HG03520 (cell line): Measurements from ENCODE around the gene ZDHHC4.
"Not testable (repeated sequence)": the region's sequence is repeated elsewhere in the genome, so short reads cannot be mapped to it uniquely, and the experiment has no call there.

ENCODE experiments used
- ATAC-seq: cut with Tn5 transposase; IDR thresholded peaks from one replicate; pipeline ENCODE4 v1.9.1; 2021; ENCODE audit warnings: mild to moderate bottlenecking, moderate library complexity; ENCODE audit not compliant: unreplicated experiment

The ZDHHC4 gene

DNA sequence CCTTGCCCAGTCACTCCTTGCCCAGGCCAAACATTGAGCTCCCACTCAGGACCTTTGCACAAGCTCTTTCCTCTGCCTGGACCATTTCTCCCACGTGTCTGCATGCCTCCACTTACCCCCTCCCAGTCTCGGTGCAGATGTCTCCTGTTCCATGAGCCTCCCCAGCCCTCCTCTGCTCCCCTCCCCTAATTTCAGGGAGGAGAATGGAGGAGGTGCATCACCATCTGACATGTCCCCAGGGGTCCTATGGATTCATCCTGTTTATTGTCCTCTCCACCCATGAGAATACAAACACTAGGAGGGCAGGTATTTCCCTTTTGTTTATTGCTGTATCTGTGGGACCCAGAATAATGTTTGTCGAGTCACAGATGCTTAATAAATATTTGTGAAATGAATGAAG is 17.4 kb upstream of the ZDHHC4 start:
- no peak for ATAC-seq

DNA sequence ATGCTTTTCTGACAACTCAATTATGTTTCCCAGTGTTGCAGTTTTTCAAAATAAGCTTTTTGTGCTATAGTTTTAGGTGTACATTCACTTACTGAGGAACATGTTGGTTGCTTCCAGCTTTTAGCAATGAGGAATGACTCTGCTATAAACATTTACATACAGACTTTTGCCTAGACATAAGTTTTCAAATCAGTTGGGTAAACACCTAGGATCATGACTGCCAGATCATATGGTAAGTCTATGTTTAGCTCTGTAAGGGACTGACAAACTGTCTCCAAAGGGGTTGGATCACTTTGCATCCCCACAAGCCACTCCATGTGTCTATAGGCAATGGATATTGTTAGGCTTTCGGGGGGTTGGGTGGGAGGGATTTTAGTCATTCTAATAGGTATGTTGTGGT is 15.1 kb upstream of the ZDHHC4 start:
- no peak for ATAC-seq

DNA sequence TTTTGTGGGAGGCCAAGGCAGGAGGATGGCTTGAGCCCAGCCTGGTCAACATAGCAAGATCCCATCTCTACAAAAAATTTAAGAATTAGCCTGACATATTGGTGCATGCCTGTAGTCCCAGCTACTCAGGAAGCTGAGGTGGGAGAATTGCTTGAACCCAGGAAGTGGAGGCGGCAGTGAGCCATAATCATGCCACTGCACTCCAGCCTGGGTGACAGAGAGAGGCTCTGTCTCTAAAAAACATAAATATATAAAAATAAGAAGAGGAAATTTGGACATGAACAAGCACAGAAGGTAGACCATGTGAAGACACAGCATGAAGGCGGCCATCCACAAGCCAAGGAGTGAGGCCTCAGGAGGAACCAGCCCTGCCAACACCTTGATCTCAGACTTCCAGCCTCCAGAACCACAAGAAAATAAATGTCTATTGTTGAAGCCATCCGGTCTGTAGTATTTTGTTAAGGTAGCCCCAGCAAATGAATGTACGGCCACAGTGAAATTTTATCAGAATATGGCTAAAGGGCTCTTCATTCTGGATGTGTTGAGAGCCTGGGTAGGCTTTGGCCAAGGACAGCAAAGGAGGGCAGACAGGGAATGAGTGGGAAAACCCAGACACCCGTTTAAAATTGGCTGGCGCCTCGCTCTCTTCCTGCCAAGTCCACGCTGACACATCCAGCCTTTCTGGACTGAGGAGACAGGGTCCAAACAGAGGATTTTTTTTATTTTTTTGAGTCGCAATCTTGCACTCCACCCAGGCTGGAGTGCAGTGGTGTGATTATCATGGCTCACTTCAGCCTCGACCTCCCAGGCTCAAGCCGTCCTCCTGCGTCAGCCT is 13.1 kb upstream of the ZDHHC4 start:
- ATAC-seq, result no peak

DNA sequence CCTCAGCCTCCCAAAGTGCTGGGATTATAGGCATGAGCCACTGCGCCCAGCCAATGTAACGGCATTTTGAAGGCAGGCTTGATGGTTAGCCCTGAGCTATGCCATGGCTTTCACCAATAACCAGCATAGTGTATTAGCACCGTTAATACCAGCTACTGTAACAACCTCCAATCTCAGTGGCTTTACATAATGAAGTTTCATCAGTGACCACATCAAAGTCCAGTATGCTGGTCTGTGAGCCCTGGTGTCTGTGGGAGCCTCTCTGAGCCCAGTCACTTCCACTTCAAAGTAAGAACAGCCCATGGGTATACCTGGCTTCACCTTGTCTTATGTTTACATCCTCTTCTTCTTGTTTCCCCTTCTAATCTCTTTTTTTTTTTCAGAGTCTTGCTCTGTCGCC is 11.6 kb upstream of the ZDHHC4 start:
- ATAC-seq, result no peak

DNA sequence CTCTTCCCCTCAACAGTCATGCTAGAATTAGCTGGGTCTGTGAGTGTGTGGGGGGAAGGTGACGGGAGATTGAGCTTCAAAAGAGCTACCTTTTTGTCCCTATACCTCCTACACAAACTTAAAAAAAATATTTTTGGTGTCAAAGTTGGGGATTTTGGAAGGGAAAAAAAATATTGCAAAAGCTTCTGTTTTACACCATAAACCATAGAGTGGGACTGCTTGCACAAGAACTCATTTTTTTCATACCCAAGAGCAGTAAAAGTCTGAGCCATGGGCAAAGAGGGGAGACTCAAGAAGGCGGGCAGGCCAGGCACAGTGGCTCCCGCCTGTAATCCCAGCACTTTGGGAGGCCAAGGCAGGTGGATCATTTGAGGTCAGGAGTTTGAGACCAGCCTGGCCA is 9.4 kb upstream of the ZDHHC4 start:
- ATAC-seq, result no peak

DNA sequence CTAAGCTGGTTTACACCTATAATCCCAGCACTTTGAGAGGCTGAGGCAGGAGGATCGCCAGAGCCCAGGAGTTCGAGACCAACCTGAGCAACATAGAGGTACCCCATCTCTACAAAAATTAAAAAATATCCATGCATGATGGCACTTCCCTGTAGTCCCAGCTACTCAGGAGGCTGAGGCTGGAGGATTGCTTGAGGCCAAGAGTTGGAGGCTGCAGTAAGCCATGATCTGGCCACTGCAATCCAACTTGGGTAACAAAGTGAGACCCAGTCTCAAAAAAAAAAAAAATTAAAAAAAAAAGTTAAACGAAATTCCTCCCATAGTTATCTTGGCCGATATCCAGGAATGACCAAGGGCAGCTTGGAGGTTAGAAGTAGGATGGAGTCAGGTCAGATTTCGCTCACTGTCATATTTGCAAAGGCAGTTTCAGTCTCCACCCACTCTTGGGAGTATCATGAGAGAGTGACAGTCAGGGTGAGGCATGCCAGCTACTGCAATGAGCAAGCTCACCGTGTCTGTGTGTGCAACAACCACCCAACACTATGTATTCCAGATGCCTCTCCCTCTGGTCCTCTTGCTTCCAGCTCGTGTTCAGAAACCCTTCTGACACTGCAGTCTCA is 6.0 kb upstream of the ZDHHC4 start:
- ATAC-seq, result no peak

DNA sequence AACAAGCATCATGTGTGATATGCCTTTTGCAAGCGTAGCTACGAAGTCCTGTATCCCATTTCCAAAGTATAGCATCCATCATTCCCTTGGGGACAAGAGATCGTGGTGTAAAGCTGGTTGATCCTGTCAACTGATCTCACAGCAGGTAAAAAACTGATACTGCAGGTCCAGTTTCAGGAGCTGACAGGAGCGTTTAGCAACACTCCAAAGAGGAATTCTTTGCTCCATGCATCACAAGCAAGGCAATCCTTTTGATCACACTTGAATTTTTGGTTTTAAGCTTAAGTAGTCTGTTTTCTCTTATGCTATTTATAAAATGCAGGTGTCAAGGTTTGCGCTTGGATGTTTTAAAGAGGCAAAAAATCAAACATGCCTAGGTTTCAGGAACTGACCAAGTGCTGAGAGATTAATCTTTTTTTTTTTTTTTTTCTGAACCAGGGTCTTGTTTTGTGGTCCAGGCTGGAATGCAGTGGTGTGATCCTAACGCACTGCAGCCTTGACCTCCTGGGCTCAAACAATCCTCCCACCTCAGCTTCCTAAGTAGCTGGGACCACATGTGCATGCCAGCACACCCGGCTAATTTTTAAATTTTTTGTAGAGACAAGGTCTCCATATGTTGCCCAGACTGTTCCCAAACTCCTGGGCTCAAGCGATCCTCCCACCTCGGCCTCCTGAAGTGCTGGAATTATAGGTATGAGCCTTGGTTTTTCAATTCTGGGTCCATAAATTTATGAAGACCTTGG is 1.8 kb upstream of the ZDHHC4 start:
- no peak for ATAC-seq

DNA sequence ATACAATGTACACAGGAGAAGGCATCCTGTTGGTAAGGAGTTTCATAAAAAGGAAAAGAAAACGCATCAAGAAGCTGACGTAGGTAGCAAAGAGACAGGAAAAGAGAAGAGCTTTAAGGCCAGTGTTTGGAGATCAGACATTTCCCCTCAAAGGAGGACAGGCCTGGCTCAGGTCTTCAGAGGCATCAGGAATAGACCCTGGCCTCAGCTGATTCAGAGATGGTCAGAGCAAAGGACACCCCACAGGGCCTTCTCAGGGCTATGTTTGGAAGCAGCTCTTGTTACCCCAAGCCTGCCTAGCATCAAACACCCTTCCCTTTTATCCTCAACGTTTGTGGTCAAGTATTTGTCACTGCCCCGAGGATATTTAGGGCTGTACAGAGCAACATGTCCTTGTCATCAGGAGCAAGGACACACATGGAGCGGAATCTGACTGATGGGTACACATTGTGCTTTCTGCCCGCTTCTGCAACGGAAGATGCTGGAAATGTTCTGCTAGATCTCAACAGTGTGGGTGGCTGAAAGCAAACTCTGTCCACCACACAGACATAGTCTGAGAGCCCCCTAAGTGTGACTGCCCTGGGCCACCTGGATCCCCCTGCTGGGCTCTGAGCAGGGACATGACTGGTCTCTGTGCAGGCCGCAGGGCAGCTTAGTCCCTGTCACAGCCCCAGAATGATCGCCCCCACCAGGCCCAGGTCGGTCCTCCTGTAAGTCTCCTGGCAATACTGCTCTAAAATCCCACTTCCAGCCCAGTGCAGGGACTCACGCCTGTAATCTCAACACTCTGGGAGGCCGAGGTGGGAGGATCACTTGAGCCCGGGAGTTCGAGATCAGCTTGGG is 1.0 kb upstream of the ZDHHC4 start:
- no peak for ATAC-seq

DNA sequence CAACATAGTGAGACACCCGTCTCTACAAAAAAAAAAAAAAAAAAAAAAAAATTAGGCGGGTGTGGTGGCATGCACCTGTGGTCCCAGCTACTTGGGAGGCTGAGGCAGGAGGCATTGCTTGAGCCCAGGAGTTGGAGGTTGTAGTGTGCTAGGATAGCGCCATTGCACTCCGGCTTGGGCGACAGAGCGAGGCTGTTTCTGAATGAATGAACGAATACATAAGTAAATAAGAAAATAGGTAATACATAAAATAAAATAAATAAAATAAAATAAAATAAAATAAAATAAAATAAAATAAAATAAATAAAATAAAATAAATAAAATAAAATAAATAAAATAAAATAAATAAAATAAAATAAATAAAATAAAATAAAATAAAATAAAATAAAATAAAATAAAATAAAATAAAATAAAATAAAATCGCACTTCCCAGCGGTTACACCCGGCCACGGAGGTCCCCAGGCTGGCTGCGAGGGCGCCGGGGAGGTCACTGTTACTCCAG is 336 bp upstream of the ZDHHC4 start:
- not testable (repeated sequence) for ATAC-seq

DNA sequence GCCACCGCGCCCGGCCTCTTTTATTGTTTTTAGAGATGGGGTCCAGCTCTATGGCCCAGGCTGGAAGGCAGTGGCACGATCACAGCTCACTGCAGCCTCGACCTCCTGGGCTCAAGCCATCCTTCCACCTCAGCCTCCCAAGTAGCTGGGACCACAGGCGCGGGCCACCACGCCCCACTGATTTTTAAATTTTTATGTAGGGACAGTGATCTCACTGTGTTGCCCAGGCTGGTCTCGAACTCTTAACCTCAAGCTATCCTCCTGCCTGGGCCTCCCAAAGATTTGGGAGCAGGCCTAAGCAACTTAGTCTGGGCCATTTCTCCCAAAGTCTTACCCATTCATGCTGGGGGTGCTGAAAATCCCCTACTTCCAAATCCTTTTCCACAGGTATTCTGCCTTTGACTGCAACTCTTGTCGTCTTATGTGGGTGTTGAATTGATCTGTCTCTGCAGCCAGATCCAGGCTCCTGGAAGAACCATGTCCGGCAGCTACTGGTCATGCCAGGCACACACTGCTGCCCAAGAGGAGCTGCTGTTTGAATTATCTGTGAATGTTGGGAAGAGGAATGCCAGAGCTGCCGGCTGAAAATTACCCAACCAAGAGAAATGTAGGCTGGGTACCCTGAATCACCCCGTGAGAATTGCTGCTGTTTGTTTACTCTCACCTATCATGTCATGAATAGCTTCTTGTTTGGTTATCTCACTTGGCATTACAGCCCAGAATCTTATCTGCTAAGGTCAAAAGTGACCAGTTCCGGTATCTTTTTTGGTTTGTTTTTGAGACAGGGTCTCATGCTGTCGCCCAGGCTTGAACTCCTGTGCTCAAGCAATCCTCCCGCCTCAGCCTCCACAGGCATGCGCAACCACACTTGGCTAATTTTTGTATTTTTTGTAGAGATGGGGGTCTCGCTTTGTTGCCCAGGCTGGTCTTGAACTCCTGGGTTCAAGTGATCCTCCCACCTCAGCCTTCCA is 1.1 kb downstream of the ZDHHC4 start:
- ATAC-seq, result no peak

DNA sequence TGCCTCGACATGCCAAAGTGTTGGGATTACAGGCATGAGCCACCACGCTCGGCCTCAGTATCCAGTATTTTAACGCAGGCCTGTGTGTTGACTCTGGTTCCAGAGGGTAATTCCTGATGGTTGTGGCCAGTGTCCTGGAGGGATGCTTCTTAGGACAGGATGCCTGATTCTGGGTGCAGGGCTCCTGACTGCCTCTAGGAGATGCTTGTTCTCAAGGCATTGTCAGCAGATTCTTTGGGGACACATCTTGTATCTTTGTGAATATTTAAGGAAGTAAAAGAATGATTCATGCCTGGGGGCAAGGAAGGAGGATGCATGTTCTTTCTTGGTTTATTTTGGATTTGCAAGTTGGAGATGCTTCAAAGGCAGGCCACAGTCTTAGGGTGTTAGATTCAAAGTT is 2.2 kb downstream of the ZDHHC4 start:
- ATAC-seq, result no peak

DNA sequence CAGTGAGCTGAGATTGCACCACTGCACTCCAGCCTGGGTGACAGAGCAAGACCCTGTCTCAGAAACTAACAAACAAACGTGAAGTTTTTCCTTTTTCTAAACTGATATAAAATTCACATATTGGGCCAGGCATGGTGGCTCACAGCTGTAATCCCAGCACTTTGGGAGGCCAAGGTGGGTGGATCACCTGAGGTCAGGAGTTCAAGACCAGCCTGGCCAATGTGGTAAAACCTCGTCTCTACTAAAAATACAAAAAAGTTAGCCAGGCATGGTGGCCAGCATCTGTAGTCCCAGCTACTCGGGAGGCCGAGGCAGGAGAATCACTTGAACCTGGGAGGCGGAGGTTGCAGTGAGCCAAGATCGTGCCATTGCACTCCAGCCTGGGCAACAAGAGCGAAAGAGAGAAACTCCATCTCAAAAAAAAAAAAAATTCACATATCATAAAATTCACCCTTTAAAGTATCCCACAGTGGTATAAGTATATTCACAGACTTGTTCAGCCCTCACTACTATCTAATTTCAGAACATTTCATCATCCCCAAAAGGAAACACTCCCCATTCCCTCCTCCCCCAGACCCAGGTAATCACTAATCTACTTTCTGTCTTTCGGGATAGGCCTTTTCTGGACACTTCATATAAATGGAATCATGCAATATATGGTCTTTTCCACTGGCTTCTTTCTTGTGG is 8.6 kb downstream of the ZDHHC4 start:
- not testable (repeated sequence) for ATAC-seq

DNA sequence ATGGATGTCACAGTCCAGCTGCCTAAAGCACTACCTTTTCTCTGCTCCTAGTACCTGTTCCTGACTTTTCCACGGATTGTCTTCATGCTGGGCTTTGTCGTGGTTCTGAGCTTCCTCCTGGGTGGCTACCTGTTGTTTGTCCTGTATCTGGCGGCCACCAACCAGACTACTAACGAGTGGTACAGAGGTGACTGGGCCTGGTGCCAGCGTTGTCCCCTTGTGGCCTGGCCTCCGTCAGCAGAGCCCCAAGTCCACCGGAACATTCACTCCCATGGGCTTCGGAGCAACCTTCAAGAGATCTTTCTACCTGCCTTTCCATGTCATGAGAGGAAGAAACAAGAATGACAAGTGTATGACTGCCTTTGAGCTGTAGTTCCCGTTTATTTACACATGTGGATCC is 11.3 kb downstream of the ZDHHC4 start:
- ATAC-seq, result no peak

DNA sequence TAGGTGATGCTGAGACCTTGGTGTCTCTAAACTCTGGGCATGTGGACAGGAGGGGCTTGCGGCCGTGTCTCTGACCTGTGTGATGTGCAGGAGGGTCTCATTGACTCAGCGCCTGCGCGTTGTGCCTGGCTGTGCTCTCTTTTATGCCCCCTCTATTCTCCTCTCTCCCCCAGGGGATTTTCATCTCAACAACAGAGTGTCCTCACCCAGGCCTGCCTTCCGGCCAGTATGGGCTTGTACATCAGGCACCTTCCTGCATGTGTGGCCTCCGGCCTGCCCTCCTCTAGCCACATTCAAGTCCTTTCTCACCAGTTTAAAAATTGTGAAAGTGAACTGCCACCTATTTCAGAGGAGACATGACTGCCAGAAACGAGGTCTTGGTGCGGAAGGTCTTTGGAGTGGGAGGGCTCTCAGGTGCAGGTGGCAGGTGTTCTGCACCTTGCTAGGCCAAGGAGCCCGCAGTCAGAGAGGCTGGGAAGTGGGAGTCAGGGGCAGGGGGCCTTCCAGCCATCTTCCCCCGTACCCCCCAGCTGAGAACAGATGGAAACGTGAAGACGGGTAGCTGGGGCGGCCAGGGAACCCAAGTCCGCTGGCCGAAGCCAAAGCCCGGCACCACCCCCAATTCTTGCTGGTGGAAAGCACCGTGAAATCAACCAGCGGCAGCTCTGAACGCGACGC is 12.0 kb downstream of the ZDHHC4 start:
- ATAC-seq, result no peak

DNA sequence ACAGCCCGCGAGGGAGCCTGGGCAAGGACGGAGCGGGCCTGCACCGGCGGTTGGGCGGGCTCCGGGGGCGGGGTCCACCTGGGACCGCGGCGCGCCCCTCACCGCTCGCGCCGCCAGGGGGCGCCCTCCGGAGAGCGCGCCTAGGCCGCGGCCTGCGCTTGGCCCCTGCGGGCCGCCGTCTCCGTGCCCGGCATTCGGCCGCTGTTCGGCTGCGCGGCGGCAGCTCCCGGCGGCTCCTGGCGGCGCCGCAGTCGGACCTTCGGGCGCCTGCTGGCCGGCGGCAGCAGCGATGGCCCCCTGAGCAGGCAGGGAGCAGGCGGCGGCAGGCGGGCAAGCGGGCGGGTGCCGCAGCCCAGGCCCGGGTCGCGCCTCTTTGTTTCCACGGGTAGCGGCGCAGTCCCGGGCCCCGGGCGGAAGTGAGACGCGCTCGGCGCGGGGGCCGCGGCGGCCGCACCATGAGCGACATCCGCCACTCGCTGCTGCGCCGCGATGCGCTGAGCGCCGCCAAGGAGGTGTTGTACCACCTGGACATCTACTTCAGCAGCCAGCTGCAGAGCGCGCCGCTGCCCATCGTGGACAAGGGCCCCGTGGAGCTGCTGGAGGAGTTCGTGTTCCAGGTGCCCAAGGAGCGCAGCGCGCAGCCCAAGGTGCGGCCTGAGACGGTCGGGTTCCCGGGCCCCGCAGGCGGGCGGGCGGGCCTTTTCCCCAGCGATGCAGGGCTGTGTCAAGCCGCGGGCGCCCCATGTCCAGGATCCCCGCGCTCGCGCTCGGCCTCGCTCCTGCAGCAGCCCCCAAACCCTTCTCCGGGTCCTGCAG is 12.8 kb downstream of the ZDHHC4 start, which contains the start of gene INTS15:
INTS15 (plus strand) TSS at position 193 of the 816 bp plus-strand sequence; CDS start at position 456, 263 bp downstream.
- ATAC-seq, result peak; percentile 82

DNA sequence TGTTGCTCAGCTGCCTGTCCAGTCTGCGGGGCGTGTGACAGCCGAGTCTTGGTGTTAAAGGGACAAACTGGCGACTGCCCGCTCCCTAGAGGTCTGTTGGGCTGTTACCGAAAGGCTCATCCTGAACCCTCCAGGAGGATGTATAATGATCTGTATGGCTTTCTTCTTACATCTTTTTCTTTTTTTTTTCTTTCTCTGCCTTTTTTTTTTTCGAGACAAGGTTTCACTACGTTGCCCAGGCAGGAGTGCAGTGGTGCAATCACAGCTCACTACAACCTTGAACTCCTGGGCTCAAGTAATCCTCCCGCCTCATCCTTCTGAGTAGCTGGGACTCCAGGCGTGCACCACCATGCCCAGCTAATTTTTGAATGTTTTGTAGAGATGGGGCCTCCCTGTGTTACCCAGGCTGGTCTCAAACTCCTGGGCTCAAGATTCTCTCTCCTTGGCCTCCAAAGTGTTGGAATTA is 13.4 kb downstream of the ZDHHC4 start:
- ATAC-seq, result no peak

DNA sequence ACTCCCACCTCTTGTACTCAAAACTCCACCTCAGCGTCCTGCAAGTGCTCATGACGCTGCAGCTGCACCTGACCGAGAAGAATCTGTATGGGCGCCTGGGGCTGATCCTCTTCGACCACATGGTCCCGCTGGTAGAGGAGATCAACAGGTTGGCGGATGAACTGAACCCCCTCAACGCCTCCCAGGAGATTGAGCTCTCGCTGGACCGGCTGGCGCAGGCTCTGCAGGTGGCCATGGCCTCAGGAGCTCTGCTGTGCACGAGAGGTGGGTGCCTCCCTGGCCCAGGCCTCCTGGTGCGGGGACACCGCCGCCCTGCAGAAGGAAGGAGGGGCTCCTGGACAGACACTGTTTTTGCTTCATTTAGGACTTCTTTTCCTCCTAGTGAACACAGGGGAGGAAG is 22.8 kb downstream of the ZDHHC4 start:
- ATAC-seq, result no peak
